Midbrain (tissue), 1 donor: ENCODE measurements around the gene GNAL.
A peak's percentile ranks its signal among the peaks of the same experiment; 100 is the strongest.
"Not testable (repeated sequence)": the region's sequence is repeated elsewhere in the genome, so short reads cannot be mapped to it uniquely, and the experiment has no call there.

Experiments used
- DNase-seq: peaks from one replicate; lab custom pipeline; 2025; lab: John Stamatoyannopoulos, UW

Gene GNAL

GRCh38 chr18:11851146-11851805 lies 162.2 kb downstream of the GNAL start, which contains the start of gene CHMP1B:
CHMP1B (plus strand) TSS chr18:11851413; CDS start chr18:11851512, 99 bp downstream.
- DNase-seq, result peak; percentile 97

- DNase-seq, result no peak
These were observed 162.8 kb downstream of the GNAL start for GRCh38 chr18:11851806-11852337.

- DNase-seq, result not testable (repeated sequence)
These were observed 165.5 kb downstream of the GNAL start for GRCh38 chr18:11854554-11854953.

GRCh38 chr18:11857177-11857887 lies 168.3 kb downstream of the GNAL start:
- no peak for DNase-seq

GRCh38 chr18:11859282-11859830 lies 170.3 kb downstream of the GNAL start:
- no peak for DNase-seq

GRCh38 chr18:11859903-11860407 lies 170.9 kb downstream of the GNAL start:
- DNase-seq, result no peak

GRCh38 chr18:11860594-11861450 lies 171.8 kb downstream of the GNAL start:
- no peak for DNase-seq

- no peak for DNase-seq
These were observed 172.7 kb downstream of the GNAL start for GRCh38 chr18:11861583-11862288.

GRCh38 chr18:11862468-11863137 lies 173.5 kb downstream of the GNAL start:
- DNase-seq, result no peak

- DNase-seq, result no peak
These were observed 175.4 kb downstream of the GNAL start for GRCh38 chr18:11864471-11864870.

GRCh38 chr18:11865071-11865470 lies 176.0 kb downstream of the GNAL start:
- no peak for DNase-seq

- DNase-seq, result no peak
These were observed 177.3 kb downstream of the GNAL start for GRCh38 chr18:11866329-11866728.

- DNase-seq, result no peak
These were observed 177.7 kb downstream of the GNAL start for GRCh38 chr18:11866764-11867163.

GRCh38 chr18:11868230-11868629 lies 179.2 kb downstream of the GNAL start:
- DNase-seq, result no peak

GRCh38 chr18:11871501-11871900 lies 182.4 kb downstream of the GNAL start:
- DNase-seq, result no peak

- DNase-seq, result no peak
These were observed 183.5 kb downstream of the GNAL start for GRCh38 chr18:11872479-11873136.

- DNase-seq, result no peak
These were observed 184.7 kb downstream of the GNAL start for GRCh38 chr18:11873670-11874340.

GRCh38 chr18:11874676-11875075 lies 185.6 kb downstream of the GNAL start:
- DNase-seq, result no peak

GRCh38 chr18:11877497-11878135 lies 188.6 kb downstream of the GNAL start:
- no peak for DNase-seq
